ENCODE measurements around the gene BCL11A. TPM values are rescaled to one million over a fixed set of nuclear protein-coding genes. Genes with fewer than 3 reads are reported as not detected.

Gene BCL11A
- total and polyA plus RNA-seq, 5 donors = 3.7 to 11.2 (median 8.5) TPM

DNA sequence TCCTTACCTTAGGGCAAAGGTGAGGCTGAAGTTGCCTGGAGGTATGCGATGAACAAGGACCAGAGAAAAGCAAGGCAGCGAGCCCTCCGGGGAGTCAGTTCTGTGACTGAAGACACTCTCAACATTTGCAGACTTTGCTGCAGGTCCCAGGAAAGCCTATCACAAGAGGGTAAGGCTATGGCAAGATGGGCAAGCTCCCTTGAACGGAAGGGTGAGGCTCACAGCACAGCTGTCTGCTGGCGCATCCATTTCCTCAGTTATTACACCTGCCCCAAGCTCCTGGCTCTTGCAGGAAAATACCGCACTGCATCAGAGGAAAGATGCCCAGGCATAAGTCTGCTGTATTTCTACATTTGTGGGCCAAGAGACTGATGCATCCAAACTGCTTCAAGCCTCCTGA is 141.4 kb downstream of the BCL11A start:
- Histone ChIP-seq H3K4me1 (ENCODE audit: control insufficient read depth, insufficient read depth, low read length) (peaks cover 2% of the 10 kb centered on the region), H3K4me3 (ENCODE audit: low read length) (no peak overlapping the region), H3K27ac (ENCODE audit: low read length) (no peak overlapping the region), H3K27me3 (ENCODE audit: control insufficient read depth, insufficient read depth) (no peaks in the 10 kb centered on the region), H3K9me3 (ENCODE audit: control insufficient read depth, low read length) (no peaks in the 10 kb centered on the region)
- WGBS = 83% methylated on average over 6 of the region's 6 CpGs
- ATAC-seq = no peak
- intact Hi-C loops (cut with DNase I) = no loop called here
- DNase-seq = no peak

DNA sequence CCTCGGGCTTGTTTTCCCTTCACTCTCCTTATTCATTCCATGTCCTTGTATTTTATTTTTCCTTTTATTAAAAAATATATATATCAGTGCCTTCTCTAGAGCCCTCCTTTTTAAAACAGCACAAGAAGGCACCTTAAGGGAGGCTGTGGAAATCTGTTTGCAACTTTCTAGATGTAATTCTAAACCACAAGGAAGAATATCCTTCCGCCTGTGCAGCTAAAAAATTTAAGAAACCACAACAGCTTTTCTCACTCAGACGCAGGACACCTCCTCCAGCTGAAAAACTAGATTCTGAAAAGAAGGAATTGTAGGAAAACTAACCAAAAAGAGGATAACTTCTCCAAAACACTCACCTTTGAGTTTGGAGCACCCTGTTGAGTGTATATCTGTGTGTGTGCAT is 142.2 kb downstream of the BCL11A start:
- H3K4me1 ChIP-seq (ENCODE audit: control insufficient read depth, insufficient read depth, low read length) = peaks cover 2% of the 10 kb centered on the region
- intact Hi-C loops (cut with DNase I) = no loop called here
- no peak overlapping the region for H3K4me3 ChIP-seq (ENCODE audit: low read length)
- WGBS = 41% methylated on average over 3 of the region's 3 CpGs
- H3K9me3 ChIP-seq (ENCODE audit: control insufficient read depth, low read length) = no peaks in the 10 kb centered on the region
- no peak overlapping the region for H3K27ac ChIP-seq (ENCODE audit: low read length)
- DNase-seq = no peak
- ATAC-seq = no peak
- H3K27me3 ChIP-seq (ENCODE audit: control insufficient read depth, insufficient read depth) = no peaks in the 10 kb centered on the region

DNA sequence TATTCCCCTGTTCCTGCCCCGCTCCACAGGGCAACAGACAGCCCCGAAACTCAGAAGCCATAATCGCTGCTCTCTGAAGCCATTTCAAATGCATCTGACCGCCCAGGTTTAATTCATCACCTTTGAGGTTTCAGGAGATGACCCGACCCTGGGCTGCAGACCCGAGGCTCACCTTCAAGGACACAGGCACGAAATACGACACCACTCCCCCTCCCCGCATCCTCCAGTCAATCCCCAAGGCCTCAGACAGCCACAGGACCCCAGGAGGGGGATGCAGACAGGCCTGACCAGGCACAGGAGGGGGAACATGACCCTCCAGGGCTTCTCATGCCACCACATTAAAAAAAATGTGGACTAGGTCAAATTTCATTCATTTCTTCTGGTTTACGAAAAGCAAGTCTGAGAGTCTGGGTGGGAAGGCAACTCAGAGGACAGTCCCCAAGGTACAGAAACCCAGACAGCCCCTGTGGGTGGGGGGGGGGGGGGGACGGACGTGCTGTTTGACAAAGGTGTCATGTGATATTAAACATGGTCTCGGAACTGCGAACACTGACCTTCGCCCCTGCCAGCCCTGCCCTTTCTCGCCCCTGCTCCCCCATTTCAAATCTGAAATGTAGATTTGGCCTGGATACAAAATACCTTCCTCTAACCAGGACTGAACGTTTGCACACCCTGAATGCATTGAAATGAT is 142.9 kb downstream of the BCL11A start:
- ATAC-seq = no peak
- no peak overlapping the region for H3K4me3 ChIP-seq (ENCODE audit: low read length)
- H3K27ac ChIP-seq (ENCODE audit: low read length) = no peak overlapping the region
- no peaks in the 10 kb centered on the region for H3K4me1 ChIP-seq (ENCODE audit: control insufficient read depth, insufficient read depth, low read length)
- H3K9me3 ChIP-seq (ENCODE audit: control insufficient read depth, low read length) = no peaks in the 10 kb centered on the region
- no peak for DNase-seq
- H3K27me3 ChIP-seq (ENCODE audit: control insufficient read depth, insufficient read depth) = no peaks in the 10 kb centered on the region
- intact Hi-C loops (cut with DNase I) = no loop called here
- 51% methylated on average over 17 of the region's 17 CpGs for WGBS

DNA sequence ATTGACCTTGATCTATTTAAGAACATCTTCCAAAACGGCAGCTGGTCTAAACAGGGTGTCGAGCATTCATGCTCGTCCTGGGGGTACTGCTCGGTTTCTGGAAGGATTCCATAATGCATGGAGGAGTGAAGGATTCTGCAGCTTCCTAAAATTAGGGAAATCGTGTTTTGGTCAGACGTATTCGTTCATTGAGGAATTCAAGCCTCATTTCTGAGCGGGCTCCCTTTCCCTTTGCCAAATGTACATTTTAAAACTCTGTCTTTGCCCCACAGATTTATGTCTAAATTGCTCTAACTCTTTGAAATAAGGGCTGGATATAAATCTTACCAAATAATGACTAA is 144.0 kb downstream of the BCL11A start:
- no peaks in the 10 kb centered on the region for H3K9me3 ChIP-seq (ENCODE audit: control insufficient read depth, low read length)
- intact Hi-C loops (cut with DNase I) = no loop called here
- DNase-seq (no peak), ATAC-seq (no peak)
- H3K4me3 ChIP-seq (ENCODE audit: low read length) = no peak overlapping the region
- H3K27me3 ChIP-seq (ENCODE audit: control insufficient read depth, insufficient read depth) = no peaks in the 10 kb centered on the region
- no peaks in the 10 kb centered on the region for H3K4me1 ChIP-seq (ENCODE audit: control insufficient read depth, insufficient read depth, low read length)
- H3K27ac ChIP-seq (ENCODE audit: low read length) = no peak overlapping the region
- WGBS = 79% methylated on average over 8 of the region's 8 CpGs

DNA sequence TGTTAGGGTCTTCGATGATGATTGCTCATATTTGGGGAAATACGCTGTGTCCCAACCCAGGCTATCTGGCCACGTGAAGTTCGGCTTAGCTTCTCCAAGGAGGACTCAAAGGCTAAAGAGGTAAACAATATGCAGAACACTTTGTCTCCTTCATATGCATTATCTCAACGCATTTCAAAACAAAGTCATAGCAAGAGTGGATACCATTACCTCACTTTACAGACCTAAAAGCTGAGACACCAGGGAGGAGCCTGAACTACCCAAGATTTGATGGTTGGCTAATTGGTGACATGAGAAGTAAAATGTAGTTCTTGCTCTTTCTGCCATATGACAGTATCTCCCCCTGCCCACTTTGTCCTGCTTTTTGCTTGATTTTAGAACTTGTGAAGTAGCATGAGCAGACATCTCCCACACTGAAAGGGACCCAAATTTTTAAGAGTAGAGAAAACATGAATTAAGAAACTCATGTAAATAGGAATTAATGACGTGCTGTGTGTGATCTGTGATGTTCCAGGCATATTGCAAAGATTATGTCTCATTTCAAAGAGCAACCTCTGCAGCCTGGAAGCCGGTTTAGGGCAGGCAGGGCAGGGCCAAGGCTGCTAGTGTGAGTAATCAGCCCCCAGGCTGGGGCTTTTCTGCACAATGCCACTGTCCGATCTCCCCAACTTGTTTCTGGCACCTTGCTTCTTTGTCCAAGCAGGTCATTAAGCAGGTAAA is 144.5 kb downstream of the BCL11A start:
- Histone ChIP-seq H3K9me3 (ENCODE audit: control insufficient read depth, low read length) (no peaks in the 10 kb centered on the region), H3K4me3 (ENCODE audit: low read length) (no peak overlapping the region), H3K27ac (ENCODE audit: low read length) (no peak overlapping the region), H3K27me3 (ENCODE audit: control insufficient read depth, insufficient read depth) (no peaks in the 10 kb centered on the region), H3K4me1 (ENCODE audit: control insufficient read depth, insufficient read depth, low read length) (no peaks in the 10 kb centered on the region)
- DNase-seq (no peak), ATAC-seq (no peak)
- intact Hi-C loops (cut with DNase I) = no loop called here
- 84% methylated on average over 8 of the region's 8 CpGs for WGBS

DNA sequence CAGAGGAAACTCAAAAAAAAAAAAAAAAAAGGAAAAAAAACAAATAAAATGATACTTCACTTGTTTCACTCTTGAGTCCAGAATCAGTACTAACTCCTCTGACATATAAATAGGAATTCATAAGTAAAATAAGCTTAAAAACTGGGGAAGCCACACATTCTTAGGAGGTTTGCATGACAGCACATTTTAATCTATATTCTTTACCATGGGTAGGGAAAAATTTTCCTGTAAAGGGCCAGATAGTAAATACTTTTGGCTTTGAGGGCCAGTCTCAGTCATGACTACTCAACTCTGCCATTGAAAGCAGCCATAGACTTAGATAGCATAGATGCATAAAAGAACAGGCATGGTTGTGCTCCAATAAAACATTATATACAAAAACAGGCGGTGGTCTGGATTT is 145.2 kb downstream of the BCL11A start:
- Histone ChIP-seq H3K27me3 (ENCODE audit: control insufficient read depth, insufficient read depth) (no peaks in the 10 kb centered on the region), H3K4me3 (ENCODE audit: low read length) (no peak overlapping the region), H3K9me3 (ENCODE audit: control insufficient read depth, low read length) (no peaks in the 10 kb centered on the region), H3K4me1 (ENCODE audit: control insufficient read depth, insufficient read depth, low read length) (no peaks in the 10 kb centered on the region), H3K27ac (ENCODE audit: low read length) (no peak overlapping the region)
- WGBS = 96% methylated on average over 1 of the region's 1 CpG
- ATAC-seq (no peak), DNase-seq (no peak)
- intact Hi-C loops (cut with DNase I) = no loop called here

DNA sequence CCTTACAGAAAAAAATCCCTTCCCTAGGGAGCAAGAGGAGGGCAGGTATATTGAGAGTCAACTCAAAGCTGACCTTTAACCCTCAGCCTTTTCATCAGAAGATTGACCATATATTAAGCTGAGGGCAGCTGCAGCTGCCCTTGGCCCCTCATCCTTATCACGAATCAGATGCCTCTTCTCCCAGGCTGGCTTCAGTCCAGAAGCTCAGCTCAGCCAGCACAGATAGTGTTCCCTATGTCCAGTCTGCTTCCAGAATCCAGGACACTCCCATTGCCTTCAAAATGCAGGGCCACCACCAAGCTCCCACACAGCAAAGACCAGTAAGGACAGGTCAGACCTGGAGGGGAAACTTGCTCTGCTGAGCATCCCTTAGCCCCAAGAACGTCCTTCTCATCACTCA is 146.1 kb downstream of the BCL11A start:
- Histone ChIP-seq H3K27me3 (ENCODE audit: control insufficient read depth, insufficient read depth) (no peaks in the 10 kb centered on the region), H3K9me3 (ENCODE audit: control insufficient read depth, low read length) (no peaks in the 10 kb centered on the region), H3K27ac (ENCODE audit: low read length) (no peak overlapping the region), H3K4me1 (ENCODE audit: control insufficient read depth, insufficient read depth, low read length) (no peaks in the 10 kb centered on the region), H3K4me3 (ENCODE audit: low read length) (no peak overlapping the region)
- ATAC-seq (peak in 1 of 2 donors; percentile 36), DNase-seq (peak in 2 of 3 donors; percentile 18 to 48)
- 27% methylated on average over 2 of the region's 2 CpGs for WGBS
- intact Hi-C loops (cut with DNase I) = no loop called here

DNA sequence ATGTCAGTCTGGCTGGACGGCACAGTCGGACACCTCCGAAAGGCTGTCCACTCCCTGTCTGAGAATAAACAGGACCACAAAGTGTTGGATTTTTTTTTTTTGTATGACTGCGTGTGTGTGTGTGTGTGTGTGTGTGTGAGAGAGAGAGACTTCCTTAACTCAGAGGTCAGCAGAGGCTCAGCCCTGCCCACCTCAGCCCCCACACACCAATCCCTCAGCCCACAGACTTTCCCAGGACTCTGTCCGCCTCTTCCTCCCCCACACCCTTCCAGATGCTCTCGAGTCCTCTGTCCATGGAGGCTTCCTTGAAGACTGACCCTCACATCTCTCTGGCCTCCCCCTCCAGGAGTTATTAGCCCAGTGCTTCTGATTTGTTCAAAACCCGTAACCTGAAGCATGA is 147.3 kb downstream of the BCL11A start:
- no peak for DNase-seq
- WGBS = 69% methylated on average over 7 of the region's 7 CpGs
- no peak overlapping the region for H3K27ac ChIP-seq (ENCODE audit: low read length)

DNA sequence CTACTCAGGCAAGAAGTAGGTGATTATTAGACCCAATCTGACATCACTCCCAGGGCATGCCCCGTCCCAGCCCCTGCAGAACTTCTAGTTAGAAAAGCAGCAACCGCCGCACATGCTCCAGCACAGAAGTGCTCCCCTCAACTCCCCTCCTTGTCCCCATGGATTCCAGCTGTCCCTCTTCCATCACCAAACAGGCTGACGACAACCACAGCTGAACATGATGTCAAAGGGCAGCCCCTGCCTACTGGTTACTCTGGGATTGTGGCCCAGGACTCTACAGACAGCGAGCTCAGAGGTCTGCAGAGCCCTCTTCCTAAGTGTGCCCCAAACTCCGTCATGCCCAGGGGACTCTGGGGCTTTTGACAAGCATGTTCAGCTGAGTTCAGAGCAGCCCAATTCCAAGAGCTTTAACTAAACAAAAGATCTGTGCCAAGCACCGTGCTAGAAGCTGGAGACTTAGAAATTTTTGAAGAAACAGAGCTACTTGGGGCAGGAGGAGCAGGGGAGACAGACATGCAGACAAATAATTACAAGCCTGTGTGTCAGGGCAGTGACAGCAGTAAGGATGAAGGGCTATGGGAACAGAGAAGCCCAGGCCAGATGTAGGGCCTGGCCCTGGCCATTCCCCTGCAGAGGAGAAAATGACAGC is 148.1 kb downstream of the BCL11A start:
- whole genome bisulfite sequencing = 52% methylated on average over 7 of the region's 7 CpGs
- peak in 1 of 2 donors; percentile 30 for ATAC-seq
- no peak for DNase-seq
- H3K27ac ChIP-seq (ENCODE audit: low read length) = no peak overlapping the region
- no peak overlapping the region for H3K4me3 ChIP-seq (ENCODE audit: low read length)
- no peaks in the 10 kb centered on the region for H3K4me1 ChIP-seq (ENCODE audit: control insufficient read depth, insufficient read depth, low read length)
- no peaks in the 10 kb centered on the region for H3K9me3 ChIP-seq (ENCODE audit: control insufficient read depth, low read length)
- intact Hi-C loops (cut with DNase I) = no loop called here
- no peaks in the 10 kb centered on the region for H3K27me3 ChIP-seq (ENCODE audit: control insufficient read depth, insufficient read depth)

More for the DNA sequence above, 147.3 kb downstream of the BCL11A start:
- Histone ChIP-seq H3K27me3 (ENCODE audit: control insufficient read depth, insufficient read depth) (no peaks in the 10 kb centered on the region), H3K9me3 (ENCODE audit: control insufficient read depth, low read length) (no peaks in the 10 kb centered on the region), H3K4me3 (ENCODE audit: low read length) (no peak overlapping the region), H3K4me1 (ENCODE audit: control insufficient read depth, insufficient read depth, low read length) (no peaks in the 10 kb centered on the region)
- intact Hi-C loops (cut with DNase I) = no loop called here
- peak in 1 of 2 donors; percentile 30 for ATAC-seq
